Measurements from ENCODE around the gene TMEM242.

Gene TMEM242

DNA sequence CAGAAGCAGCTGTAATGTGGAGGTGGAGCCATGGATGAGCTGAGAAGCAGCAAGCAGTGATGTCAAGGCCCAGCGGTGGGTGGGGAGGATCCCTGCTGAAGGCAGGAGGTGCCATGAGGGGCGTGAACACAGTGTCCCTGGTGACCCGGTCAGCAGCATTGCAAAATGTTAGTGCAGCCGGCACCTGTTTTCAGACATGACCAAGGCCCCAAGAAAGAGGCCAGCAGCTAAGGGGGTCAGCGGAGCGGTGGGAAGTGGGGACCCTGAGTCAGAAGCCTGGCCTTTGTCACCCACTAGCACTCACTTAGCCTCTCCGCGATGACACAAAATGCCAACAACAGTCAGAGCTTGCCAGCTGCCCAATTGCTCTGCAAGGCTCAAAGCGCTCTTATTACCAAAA is 51.9 kb downstream of the TMEM242 start:
- no peak for TF ChIP-seq ZFX (IDR thresholded peaks at IDR 0.05; ENCODE audit: borderline replicate concordance)
- TF ChIP-seq, protein P1, sequence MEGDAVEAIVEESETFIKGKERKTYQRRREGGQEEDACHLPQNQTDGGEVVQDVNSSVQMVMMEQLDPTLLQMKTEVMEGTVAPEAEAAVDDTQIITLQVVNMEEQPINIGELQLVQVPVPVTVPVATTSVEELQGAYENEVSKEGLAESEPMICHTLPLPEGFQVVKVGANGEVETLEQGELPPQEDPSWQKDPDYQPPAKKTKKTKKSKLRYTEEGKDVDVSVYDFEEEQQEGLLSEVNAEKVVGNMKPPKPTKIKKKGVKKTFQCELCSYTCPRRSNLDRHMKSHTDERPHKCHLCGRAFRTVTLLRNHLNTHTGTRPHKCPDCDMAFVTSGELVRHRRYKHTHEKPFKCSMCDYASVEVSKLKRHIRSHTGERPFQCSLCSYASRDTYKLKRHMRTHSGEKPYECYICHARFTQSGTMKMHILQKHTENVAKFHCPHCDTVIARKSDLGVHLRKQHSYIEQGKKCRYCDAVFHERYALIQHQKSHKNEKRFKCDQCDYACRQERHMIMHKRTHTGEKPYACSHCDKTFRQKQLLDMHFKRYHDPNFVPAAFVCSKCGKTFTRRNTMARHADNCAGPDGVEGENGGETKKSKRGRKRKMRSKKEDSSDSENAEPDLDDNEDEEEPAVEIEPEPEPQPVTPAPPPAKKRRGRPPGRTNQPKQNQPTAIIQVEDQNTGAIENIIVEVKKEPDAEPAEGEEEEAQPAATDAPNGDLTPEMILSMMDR (IDR thresholded peaks at IDR 0.05) = no peak

DNA sequence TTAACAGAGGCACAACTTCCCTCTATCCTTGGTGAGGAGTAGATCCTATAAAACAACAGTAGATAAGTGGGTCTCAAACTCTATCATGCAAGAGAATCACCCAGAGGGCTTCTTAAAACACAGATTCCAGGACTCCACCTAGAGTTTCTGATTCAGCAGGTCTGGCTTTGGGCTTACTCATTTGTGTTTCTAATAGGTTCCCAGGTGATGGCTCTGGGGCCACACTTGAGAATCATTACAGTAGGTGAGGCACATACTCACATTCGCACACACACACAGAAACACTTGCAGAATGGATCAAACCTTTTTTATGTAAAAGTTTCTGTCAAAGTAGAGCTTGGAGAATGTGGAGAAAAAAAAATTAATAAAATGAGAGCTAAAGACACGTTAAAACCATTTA is 52.4 kb downstream of the TMEM242 start:
- H3K27ac ChIP-seq = no peak overlapping the region
- no peak for TF ChIP-seq ZFX (IDR thresholded peaks at IDR 0.05; ENCODE audit: borderline replicate concordance)
- TF ChIP-seq, protein P1 (IDR thresholded peaks at IDR 0.05) = no peak

More for the DNA sequence above, 51.9 kb downstream of the TMEM242 start:
- no peak overlapping the region for H3K27ac ChIP-seq

DNA sequence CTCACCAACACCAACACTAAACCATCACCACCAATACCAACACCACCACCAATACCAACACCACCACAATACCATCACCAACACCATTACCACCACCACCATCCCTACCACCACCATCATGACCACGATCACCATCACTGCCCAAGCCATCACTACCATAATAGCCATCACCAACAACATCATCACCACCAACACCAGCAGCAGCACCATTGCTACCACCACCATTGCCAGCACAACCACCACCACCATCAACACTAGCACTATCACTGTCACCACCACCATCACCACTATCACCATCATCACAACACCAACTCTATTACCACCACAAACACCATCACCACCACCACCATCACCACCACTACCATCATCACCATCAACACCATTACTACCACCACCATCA is 53.0 kb downstream of the TMEM242 start:
- no peak overlapping the region for H3K27ac ChIP-seq
- TF ChIP-seq, protein P1 (IDR thresholded peaks at IDR 0.05) = no peak
- TF ChIP-seq ZFX (IDR thresholded peaks at IDR 0.05; ENCODE audit: borderline replicate concordance) = no peak

DNA sequence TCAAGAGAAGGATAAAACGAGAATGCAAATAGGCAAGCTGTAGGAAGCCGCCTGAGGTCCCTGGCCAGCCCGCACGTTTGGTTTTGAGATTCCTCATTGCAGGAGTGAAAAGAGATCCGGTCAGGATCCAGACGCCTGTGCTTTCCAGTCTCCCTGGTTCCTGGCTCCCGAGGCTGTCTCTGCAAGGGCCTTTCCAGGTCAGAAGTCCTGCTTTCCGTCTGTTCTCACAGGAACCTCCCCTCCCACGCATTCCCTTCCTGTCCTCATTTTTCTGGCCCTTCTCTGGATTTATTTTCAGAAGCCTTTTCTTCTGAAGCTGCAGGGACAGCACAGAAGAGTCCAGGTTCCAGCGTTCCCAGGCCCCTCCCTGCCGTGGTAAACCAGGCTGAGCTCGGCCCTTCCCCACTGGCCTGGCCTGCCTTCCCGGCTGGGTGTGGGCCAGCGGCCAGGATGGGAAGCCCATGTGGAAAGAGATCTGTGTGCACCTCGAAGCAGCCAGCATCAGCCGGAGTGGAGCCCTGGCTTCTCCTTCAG is 54.0 kb downstream of the TMEM242 start:
- H3K27ac ChIP-seq = no peak overlapping the region
- TF ChIP-seq, protein P1 (IDR thresholded peaks at IDR 0.05) = no peak
- TF ChIP-seq ZFX (IDR thresholded peaks at IDR 0.05; ENCODE audit: borderline replicate concordance) = no peak

DNA sequence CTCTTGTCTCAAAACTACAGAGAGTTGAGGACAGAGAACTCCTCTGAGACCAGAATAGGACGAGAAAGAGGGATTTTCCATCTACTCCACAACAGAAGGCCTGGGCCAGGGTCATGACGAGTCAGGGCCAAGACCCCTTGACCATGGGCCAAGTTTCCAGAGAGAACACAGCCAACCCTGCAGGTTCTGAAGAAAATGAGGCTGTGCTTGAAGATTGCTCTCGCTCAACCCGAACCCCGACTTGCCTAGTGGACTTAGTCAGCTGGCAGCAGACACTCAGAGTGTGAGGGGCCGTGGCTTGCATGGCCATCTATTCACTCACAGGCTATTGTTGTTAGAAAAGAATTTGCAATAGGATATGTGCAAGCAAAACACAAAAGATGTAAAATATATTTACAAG is 54.5 kb downstream of the TMEM242 start:
- H3K27ac ChIP-seq = no peak overlapping the region
- TF ChIP-seq, protein P1 (IDR thresholded peaks at IDR 0.05) = no peak
- TF ChIP-seq ZFX (IDR thresholded peaks at IDR 0.05; ENCODE audit: borderline replicate concordance) = no peak

DNA sequence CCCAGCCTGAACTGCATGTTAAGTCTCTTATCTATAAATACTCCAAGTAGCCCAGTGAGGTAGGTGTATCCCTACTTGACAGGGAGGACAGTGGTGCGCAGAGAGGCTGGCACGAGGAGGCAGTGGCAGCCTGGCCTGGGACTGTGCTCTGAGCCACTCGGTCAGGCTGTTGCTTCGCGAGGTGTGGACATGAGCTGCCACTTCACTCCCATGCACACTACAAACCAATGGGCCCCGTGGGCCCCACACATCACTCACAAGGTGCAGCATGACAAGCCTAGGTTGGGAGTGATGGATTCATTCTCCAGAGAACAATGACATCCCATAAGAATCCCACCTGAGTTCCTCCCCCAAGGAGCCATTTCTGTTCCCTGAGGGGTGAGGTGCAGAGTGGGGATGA is 54.9 kb downstream of the TMEM242 start:
- no peak overlapping the region for H3K27ac ChIP-seq
- TF ChIP-seq ZFX (IDR thresholded peaks at IDR 0.05; ENCODE audit: borderline replicate concordance) = no peak
- TF ChIP-seq, protein P1 (IDR thresholded peaks at IDR 0.05) = no peak

DNA sequence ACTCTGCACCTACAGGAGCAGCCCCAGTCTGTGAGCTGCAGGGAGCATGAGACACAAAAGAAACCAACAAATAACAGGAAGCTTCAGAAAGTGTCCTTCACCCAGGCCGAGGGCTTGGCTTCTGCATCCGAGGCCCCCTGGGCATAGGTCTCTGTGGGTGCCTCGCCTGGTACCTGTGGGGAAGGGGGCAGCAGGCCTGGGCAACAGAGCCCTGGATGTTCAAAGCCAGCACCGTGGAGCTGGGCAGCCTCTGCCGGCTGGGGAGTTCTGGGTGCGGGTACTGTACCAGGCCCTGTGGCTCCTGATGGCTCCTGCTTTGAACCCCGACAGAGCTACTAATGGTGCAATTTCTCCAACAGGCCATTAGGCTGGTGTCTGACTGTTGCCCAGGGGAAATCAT is 55.7 kb downstream of the TMEM242 start:
- TF ChIP-seq, protein P1 (IDR thresholded peaks at IDR 0.05) = no peak
- H3K27ac ChIP-seq = no peak overlapping the region
